Measurements from ENCODE around the gene SYT17.

The SYT17 gene

DNA sequence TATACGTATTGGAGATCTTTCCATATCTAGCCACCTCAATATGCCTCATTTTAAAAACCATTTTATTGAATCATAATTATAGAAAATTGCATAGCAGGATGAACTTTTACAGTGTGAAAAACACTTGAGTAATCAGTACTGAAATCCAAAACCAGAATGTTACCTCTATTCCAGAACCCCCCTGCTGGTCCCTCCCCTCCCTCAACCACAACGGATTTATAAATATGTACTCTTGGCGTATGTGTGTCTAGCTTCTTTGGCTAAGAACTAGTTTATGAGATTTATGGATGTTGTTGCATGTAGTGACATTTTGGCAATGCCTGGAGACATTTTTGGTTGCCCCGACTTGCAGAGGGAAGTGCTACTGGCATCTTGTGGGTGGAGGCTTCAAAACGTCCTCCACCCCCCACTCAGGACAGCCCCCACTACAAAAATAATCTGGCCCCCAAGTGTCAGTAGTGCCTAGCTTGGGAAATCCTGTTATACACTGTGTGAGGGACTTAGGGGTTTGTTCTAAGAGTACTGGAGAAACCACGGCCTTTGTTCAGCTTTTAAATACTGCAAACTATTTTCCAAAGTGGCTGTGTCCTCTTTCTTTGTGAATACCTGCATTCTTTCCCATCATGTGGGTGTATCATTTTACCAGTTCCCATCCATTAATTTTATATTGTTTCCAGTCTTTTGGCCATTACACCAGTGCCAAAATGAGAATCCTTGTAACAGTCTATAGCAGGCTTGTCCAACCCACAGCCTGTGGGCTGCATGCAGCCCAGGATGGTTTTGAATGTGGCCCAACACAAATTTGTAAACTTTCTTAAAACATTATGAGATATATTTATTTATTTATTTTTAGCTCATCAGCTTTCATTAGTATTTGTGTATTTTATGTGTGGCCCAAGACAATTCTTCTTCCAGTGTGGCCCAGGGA, 30.6 kb upstream of the SYT17 start:
- no peak overlapping the region for H3K4me3 ChIP-seq (ENCODE audit: low read depth, low read length)
- ChIA-PET POLR2A (interaction anchor here (2.3 kb wide), 1 partner anchor 24 kb away, joined by 10 read pairs; the partner anchor contains the start of gene ITPRIPL2), CTCF (interaction anchor here (0.7 kb wide), 2 partner anchors 30 to 51 kb away, joined by 3 to 4 read pairs; no protein-coding TSS in a partner anchor)
- H3K9me3 ChIP-seq (ENCODE audit: control insufficient read depth, insufficient read depth, low read depth, low read length), result no peaks in the 10 kb centered on the region
- no peaks in the 10 kb centered on the region for H3K36me3 ChIP-seq (ENCODE audit: control insufficient read depth in 2 of 2, insufficient read depth in 1 of 2, low read length in 2 of 2)
- H3K27ac ChIP-seq (ENCODE audit: extremely low read depth, low read depth, low read length), result peak overlapping the region; percentile 40; the same call in 1 of the 2 replicates
- H3K4me1 ChIP-seq (ENCODE audit: control insufficient read depth, insufficient read depth, low read length), result peaks cover 25% of the 10 kb centered on the region
- no peak for TF ChIP-seq ZBTB48 (tag by site-specific recombination; IDR thresholded peaks at IDR 0.05)
- TF ChIP-seq ZNF157 (tag by site-specific recombination; IDR thresholded peaks at IDR 0.05), result no peak
- TF ChIP-seq, protein P1, sequence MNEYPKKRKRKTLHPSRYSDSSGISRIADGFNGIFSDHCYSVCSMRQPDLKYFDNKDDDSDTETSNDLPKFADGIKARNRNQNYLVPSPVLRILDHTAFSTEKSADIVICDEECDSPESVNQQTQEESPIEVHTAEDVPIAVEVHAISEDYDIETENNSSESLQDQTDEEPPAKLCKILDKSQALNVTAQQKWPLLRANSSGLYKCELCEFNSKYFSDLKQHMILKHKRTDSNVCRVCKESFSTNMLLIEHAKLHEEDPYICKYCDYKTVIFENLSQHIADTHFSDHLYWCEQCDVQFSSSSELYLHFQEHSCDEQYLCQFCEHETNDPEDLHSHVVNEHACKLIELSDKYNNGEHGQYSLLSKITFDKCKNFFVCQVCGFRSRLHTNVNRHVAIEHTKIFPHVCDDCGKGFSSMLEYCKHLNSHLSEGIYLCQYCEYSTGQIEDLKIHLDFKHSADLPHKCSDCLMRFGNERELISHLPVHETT (tag by site-specific recombination; IDR thresholded peaks at IDR 0.05), result peak; percentile 31; the same call in 1 of the 2 replicates
- TF ChIP-seq ZBTB20 (tag by site-specific recombination; IDR thresholded peaks at IDR 0.05), result no peak
- no peak for TF ChIP-seq ZNF544 (tag by site-specific recombination; IDR thresholded peaks at IDR 0.05)
- TF ChIP-seq SP2 (tag by site-specific recombination; IDR thresholded peaks at IDR 0.05), result 0 out of 2 replicates have a peak, but pooled peaks have one; percentile 12
- no peak for TF ChIP-seq ZNF140 (tag by site-specific recombination; IDR thresholded peaks at IDR 0.05)
- TF ChIP-seq WT1 (tag by site-specific recombination; IDR thresholded peaks at IDR 0.05), result peak; percentile 95
- TF ChIP-seq, protein P2, sequence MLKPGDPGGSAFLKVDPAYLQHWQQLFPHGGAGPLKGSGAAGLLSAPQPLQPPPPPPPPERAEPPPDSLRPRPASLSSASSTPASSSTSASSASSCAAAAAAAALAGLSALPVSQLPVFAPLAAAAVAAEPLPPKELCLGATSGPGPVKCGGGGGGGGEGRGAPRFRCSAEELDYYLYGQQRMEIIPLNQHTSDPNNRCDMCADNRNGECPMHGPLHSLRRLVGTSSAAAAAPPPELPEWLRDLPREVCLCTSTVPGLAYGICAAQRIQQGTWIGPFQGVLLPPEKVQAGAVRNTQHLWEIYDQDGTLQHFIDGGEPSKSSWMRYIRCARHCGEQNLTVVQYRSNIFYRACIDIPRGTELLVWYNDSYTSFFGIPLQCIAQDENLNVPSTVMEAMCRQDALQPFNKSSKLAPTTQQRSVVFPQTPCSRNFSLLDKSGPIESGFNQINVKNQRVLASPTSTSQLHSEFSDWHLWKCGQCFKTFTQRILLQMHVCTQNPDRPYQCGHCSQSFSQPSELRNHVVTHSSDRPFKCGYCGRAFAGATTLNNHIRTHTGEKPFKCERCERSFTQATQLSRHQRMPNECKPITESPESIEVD (tag by site-specific recombination; IDR thresholded peaks at IDR 0.05), result peak; percentile 99
- peak; percentile 77; the same call in 1 of the 2 replicates for TF ChIP-seq ZNF24 (tag by site-specific recombination; IDR thresholded peaks at IDR 0.05)
- TF ChIP-seq, protein P3, sequence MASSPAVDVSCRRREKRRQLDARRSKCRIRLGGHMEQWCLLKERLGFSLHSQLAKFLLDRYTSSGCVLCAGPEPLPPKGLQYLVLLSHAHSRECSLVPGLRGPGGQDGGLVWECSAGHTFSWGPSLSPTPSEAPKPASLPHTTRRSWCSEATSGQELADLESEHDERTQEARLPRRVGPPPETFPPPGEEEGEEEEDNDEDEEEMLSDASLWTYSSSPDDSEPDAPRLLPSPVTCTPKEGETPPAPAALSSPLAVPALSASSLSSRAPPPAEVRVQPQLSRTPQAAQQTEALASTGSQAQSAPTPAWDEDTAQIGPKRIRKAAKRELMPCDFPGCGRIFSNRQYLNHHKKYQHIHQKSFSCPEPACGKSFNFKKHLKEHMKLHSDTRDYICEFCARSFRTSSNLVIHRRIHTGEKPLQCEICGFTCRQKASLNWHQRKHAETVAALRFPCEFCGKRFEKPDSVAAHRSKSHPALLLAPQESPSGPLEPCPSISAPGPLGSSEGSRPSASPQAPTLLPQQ (tag by site-specific recombination; IDR thresholded peaks at IDR 0.05), result no peak
- TF ChIP-seq ZNF184 (tag by site-specific recombination; IDR thresholded peaks at IDR 0.05), result no peak
- TF ChIP-seq ZEB2 (tag by site-specific recombination; IDR thresholded peaks at IDR 0.05), result peak; percentile 72; the same call in 1 of the 2 replicates
- no peak for TF ChIP-seq ZNF211 (tag by site-specific recombination; IDR thresholded peaks at IDR 0.05; ENCODE audit: low read depth)
- no peak for TF ChIP-seq ZNF707 (tag by site-specific recombination; IDR thresholded peaks at IDR 0.05)
- TF ChIP-seq ZNF48 (tag by site-specific recombination; IDR thresholded peaks at IDR 0.05), result no peak
- TF ChIP-seq ZNF777 (tag by site-specific recombination; IDR thresholded peaks at IDR 0.05; ENCODE audit: borderline replicate concordance), result no peak
- no peak for TF ChIP-seq AEBP2 (tag by site-specific recombination; IDR thresholded peaks at IDR 0.05; ENCODE audit: borderline replicate concordance)
- TF ChIP-seq, protein P4, sequence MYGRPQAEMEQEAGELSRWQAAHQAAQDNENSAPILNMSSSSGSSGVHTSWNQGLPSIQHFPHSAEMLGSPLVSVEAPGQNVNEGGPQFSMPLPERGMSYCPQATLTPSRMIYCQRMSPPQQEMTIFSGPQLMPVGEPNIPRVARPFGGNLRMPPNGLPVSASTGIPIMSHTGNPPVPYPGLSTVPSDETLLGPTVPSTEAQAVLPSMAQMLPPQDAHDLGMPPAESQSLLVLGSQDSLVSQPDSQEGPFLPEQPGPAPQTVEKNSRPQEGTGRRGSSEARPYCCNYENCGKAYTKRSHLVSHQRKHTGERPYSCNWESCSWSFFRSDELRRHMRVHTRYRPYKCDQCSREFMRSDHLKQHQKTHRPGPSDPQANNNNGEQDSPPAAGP (tag by site-specific recombination; IDR thresholded peaks at IDR 0.05), result peak; percentile 85
- TF ChIP-seq ZNF202 (tag by site-specific recombination; IDR thresholded peaks at IDR 0.05; ENCODE audit: borderline replicate concordance), result no peak
- peak; percentile 61; the same call in 1 of the 2 replicates for TF ChIP-seq ZNF366 (tag by site-specific recombination; conservative IDR thresholded peaks at IDR 0.05)
- 0 out of 2 replicates have a peak, but pooled peaks have one; percentile 13 for TF ChIP-seq SCRT2 (tag by site-specific recombination; IDR thresholded peaks at IDR 0.05)
- TF ChIP-seq SCRT1 (tag by site-specific recombination; IDR thresholded peaks at IDR 0.05; ENCODE audit: borderline replicate concordance), result no peak
- TF ChIP-seq, protein P5, sequence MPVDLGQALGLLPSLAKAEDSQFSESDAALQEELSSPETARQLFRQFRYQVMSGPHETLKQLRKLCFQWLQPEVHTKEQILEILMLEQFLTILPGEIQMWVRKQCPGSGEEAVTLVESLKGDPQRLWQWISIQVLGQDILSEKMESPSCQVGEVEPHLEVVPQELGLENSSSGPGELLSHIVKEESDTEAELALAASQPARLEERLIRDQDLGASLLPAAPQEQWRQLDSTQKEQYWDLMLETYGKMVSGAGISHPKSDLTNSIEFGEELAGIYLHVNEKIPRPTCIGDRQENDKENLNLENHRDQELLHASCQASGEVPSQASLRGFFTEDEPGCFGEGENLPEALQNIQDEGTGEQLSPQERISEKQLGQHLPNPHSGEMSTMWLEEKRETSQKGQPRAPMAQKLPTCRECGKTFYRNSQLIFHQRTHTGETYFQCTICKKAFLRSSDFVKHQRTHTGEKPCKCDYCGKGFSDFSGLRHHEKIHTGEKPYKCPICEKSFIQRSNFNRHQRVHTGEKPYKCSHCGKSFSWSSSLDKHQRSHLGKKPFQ (tag by site-specific recombination; IDR thresholded peaks at IDR 0.05), result peak; percentile 78; the same call in 1 of the 2 replicates
- TF ChIP-seq TRIM28 (IDR thresholded peaks at IDR 0.05; ENCODE audit: borderline replicate concordance, low read length), result no peak
- peak; percentile 69; the same call in 1 of the 2 replicates for TF ChIP-seq FEZF1 (tag by site-specific recombination; IDR thresholded peaks at IDR 0.05)
- no peak; the same call in 1 of the 2 replicates for TF ChIP-seq OVOL3 (tag by site-specific recombination; IDR thresholded peaks at IDR 0.05)
